Cardiac septum (tissue), 1 donor: Measurements from ENCODE around the gene SMG9. TPM values are rescaled to one million over a fixed set of nuclear protein-coding genes. Genes with fewer than 3 reads are reported as not detected.

ENCODE experiments used
- DNase-seq: peaks from one replicate; pipeline ENCODE4 v3.0.0-alpha.2; 2020; ENCODE audit warnings: low spot score
- intact Hi-C: fragments of 100-400 bp; cut with DNase I; formaldehyde crosslinking; loops from one replicate; pipeline ENCODE4 v1.14.0; 2022
- total RNA-seq: library from RNA; stranded (reverse); fragmentation: NEBNext Ultra II Directional; extraction: Animal tissue kit (Norgen Biotek cat#: 25700); gene quantifications from one replicate; pipeline ENCODE4 v1.2.1, GENCODE V29; 2021
- donor health status: DM: no; HTN: no; CAD: no.

Gene SMG9
- total RNA-seq, 1 donor from 2014 or later, result 17.2 TPM

GRCh38 chr19:43763473-43763939 lies 8.7 kb upstream of the SMG9 start:
- intact Hi-C loops, result no loop called here
- no peak for DNase-seq

GRCh38 chr19:43762814-43763213 lies 8.1 kb upstream of the SMG9 start:
- no peak for DNase-seq

GRCh38 chr19:43760941-43761340 lies 6.2 kb upstream of the SMG9 start:
- intact Hi-C loops, result no loop called here
- DNase-seq, result no peak

More at GRCh38 chr19:43762814-43763213, 8.1 kb upstream of the SMG9 start:
- intact Hi-C loops, result no loop called here

GRCh38 chr19:43759515-43759914 lies 4.8 kb upstream of the SMG9 start:
- DNase-seq, result no peak
- intact Hi-C loops, result no loop called here

- intact Hi-C loops, result no loop called here
Observed at GRCh38 chr19:43755256-43755801, 567 bp upstream of the SMG9 start.

GRCh38 chr19:43754253-43754502 lies 584 bp downstream of the SMG9 start:
- no peak for DNase-seq
- intact Hi-C loops, result no loop called here

More at GRCh38 chr19:43755256-43755801, 567 bp upstream of the SMG9 start:
- peak; percentile 92 for DNase-seq

- no peak for DNase-seq
- intact Hi-C loops, result no loop called here
Observed at GRCh38 chr19:43752287-43752875, 2.4 kb downstream of the SMG9 start.

GRCh38 chr19:43751466-43752220 lies 3.1 kb downstream of the SMG9 start:
- no peak for DNase-seq
- intact Hi-C loops, result no loop called here

- DNase-seq, result no peak
- intact Hi-C loops, result loop anchor here (10.0 kb wide), 1 partner anchor 75 kb away; the partner anchor contains the start of gene PLAUR
Observed at GRCh38 chr19:43749898-43750297, 4.9 kb downstream of the SMG9 start.

- intact Hi-C loops, result loop anchor here (10.0 kb wide), 1 partner anchor 74 kb away; the partner anchor contains the start of gene PLAUR
- DNase-seq, result no peak
Observed at GRCh38 chr19:43749152-43749551, 5.6 kb downstream of the SMG9 start.

- intact Hi-C loops, result loop anchor here (10.0 kb wide), 1 partner anchor 74 kb away; the partner anchor contains the start of gene PLAUR
- no peak for DNase-seq
Observed at GRCh38 chr19:43748685-43749084, 6.1 kb downstream of the SMG9 start.

GRCh38 chr19:43748205-43748594 lies 6.6 kb downstream of the SMG9 start:
- no peak for DNase-seq
- intact Hi-C loops, result loop anchor here (10.0 kb wide), 1 partner anchor 73 kb away; the partner anchor contains the start of gene PLAUR

GRCh38 chr19:43747557-43748204 lies 7.1 kb downstream of the SMG9 start:
- no peak for DNase-seq
- intact Hi-C loops, result loop anchor here (10.0 kb wide), 1 partner anchor 73 kb away; the partner anchor contains the start of gene PLAUR

GRCh38 chr19:43743059-43743458 lies 11.7 kb downstream of the SMG9 start:
- DNase-seq, result no peak
- intact Hi-C loops, result loop anchor here (10.0 kb wide), 1 partner anchor 68 kb away; the partner anchor contains the start of gene PLAUR

GRCh38 chr19:43741075-43741825 lies 13.5 kb downstream of the SMG9 start:
- intact Hi-C loops, result loop anchor here (10.0 kb wide), 1 partner anchor 66 kb away; the partner anchor contains the start of gene PLAUR
- DNase-seq, result no peak

GRCh38 chr19:43739439-43740235 lies 15.1 kb downstream of the SMG9 start:
- DNase-seq, result no peak
- intact Hi-C loops, result loop anchor here (10.0 kb wide), 1 partner anchor 65 kb away; the partner anchor contains the start of gene PLAUR

GRCh38 chr19:43738780-43739211 lies 16.0 kb downstream of the SMG9 start:
- no peak for DNase-seq
- intact Hi-C loops, result no loop called here

- intact Hi-C loops, result no loop called here
- no peak for DNase-seq
Observed at GRCh38 chr19:43735957-43736356, 18.8 kb downstream of the SMG9 start.
